DMS53 (cell line): Measurements from ENCODE around the gene MAOA.

Experiments
- DNase-seq: peaks from one replicate; lab custom pipeline; 2025; lab: John Stamatoyannopoulos, UW

Gene MAOA

DNA sequence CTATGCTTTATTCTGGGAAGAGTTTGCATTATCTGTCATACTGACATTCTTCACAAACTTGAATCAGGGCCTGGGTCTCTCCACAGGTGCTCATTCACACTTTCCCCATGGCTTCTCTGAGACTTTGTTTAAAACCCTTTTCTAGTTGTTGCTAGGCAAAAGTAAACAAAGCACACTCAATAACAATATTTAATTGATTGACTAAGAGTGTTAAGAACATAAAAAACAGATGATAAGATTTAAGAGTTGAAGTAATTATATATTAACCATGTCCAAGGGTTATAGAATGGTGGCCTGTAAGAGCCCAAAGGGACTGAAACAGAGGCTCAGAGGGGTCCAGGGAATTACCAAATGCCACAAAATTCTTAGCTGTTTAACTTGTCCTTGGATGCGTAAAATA is 7.1 kb downstream of the MAOA start:
- DNase-seq: no peak

DNA sequence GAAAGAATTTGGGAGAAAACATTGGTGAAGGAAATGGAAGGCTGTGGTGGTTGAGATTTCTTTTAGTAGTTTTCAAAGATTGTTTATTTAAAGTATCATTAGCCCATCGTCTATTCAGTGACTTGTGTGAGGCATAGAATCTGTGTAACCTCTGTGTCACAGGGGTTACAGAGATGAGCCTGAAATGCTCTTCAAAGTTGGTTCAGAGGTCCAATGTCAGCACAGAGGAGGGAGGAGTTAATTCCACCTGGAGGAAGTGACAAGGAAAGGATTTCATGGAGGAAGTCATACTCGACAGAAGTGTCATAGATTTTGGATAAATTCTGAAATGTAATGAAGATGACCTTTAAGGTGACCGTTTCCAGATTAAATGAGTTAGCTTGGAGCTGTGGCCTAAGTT is 8.2 kb downstream of the MAOA start:
- no peak for DNase-seq

DNA sequence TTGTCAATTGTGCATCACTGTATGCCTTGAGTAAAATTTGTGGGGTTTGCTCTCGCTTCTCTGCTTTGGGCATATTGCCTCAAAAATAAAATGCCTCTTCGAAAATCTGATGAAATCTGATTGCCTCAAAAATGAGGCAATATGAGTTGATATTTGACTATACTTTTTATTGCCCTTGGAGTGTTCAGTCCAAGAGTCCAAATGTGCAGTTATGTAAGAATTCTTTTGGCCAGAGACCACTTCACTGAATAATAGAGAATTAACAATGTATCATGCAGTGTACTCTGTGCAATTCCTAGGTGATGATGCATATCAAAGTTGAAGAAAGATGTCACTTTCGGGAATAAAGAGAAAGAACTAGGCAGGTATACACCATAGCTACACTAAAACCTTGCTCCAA is 8.6 kb downstream of the MAOA start:
- no peak for DNase-seq

DNA sequence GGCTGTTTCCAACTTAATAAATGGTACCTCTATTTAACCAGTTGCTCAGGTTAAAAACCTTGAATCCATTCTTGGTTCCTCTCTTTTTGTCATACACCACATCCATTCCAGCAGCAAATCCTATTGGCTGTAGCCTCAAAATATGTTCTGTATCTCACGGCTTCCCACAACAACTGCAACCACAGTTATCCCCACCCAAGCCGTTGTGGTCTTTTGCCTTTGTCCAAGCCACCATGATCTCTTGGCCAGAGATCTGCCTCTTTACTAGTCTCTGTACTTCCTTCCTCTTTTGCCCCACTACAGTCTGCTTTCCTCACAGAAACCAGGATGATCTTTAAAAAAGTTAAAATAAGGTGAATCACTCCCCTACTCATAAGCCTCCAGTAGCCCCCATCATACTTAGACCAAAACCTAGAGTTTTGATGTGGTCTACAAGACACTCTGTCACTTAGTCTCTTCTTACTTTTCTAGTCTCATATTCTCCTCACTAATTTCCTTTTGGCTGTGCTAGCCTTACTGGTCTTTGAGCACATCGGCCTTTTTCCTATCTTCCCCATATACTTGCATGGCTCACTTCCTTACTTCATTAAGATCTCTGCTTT is 10.3 kb downstream of the MAOA start:
- DNase-seq: no peak

DNA sequence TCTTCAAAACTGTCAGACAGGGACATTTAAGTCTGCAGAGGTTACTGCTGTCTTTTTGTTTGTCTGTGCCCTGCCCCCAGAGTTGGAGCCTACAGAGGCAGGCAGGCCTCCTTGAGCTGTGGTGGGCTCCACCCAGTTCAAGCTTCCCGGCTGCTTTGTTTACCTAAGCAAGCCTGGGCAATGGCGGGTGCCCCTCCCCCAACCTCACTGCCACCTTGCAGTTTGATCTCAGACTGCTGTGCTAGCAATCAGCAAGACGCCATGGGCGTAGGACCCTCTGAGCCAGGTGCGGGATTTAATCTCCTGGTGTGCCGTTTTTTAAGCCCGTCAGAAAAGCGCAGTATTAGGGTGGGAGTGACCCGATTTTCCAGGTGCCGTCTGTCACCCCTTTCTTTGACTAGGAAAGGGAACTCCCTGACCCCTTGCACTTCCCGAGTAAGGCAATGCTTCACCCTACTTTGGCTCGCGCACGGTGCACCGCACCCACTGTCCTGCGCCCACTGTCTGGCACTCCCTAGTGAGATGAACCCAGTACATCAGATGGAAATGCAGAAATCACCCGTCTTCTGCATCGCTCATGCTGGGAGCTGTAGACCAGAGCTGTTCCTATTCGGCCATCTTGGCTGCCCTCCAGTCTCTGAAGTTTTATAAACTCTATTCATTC is 20.0 kb downstream of the MAOA start:
- DNase-seq: peak; percentile 44

DNA sequence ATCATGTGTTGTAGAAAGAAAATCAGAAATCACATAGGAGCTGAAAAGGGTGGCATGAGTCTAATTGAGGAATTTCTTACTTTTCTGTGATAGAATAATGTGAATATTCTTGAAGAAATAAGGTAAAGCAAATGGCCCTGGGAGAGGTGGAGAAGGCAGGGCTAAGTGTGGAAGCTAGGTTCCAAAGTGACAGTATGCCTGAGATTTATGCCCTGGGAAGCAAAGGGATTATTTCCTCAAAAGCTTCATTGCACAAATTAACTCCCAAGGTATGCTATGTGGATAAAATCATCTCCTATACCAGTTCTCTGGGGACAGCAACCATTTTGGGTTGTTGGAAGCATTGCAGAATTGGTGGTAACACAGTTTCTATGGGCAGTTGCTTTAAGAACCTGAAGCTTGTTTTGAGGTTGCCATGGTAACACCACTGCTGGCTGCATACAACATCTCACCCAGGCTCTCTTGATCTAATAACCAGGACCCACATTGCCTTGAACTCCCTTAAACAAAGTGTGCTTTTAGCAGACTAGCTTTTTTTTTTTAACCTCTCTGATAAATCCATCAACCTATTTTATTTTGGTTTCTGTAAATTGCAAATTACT is 21.0 kb downstream of the MAOA start:
- DNase-seq: peak; percentile 94

DNA sequence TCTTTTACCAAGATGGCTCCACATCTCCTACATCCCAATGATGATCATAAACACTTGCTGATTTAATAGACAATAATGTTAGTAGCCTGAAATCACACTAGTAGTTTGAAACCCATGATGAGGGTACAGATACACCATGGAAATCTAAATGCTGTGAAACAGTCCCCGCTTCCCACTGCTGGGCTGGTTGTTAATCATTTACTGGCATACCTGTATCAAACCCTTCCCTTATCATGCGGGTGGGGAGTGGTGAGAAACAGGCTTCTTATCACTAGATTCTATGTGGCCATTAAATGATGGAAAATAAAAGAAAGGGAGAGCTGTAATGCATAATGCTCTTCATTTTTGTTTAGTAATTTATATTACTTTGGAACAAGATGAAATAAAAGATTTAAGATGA is 21.9 kb downstream of the MAOA start:
- DNase-seq: peak; percentile 68

DNA sequence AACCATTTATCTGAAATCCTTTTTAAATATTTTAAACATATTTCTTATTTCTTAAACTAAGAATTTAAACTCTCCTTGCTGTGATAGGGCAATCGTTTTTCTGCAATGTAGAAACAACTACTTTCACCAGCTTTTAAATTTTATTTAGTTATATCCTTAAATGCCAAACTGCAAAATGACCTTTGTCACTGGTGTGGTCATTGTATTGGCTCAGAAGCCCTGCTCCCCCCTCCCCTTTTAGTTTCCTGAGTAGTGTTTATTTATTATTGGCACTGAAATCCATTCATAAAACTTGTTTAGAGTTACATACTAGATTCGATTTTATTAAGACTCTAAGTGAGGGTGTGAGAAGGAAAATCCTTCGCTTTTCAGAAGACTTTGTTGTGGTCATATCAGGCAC is 23.0 kb downstream of the MAOA start:
- DNase-seq: no peak

- peak; percentile 5 for DNase-seq
These were observed 23.7 kb downstream of the MAOA start for GRCh38 chrX:43679778-43680177.

DNA sequence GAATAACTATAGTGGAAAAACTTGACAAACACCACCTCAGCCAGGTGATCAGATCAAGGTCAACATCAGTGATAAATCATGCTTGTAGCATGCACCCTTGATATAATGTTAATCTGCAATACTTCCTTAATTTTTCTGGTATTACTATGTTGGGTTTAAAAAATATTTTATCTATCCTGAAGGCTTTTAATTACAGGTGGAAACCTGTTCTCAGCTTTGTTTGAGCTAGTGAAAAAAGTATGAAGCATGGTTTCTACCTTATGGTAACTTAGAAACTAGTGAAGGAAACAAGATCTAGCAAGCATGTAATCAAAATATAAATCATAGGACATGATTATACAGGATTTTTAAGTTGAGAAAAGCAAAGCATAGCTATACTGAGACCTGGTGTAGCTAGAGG is 26.6 kb downstream of the MAOA start:
- DNase-seq: no peak

- DNase-seq: no peak
These were observed 29.1 kb downstream of the MAOA start for GRCh38 chrX:43685221-43685620.

GRCh38 chrX:43688586-43688985 is 32.5 kb downstream of the MAOA start:
- DNase-seq: no peak

GRCh38 chrX:43693602-43694406 is 37.7 kb downstream of the MAOA start:
- DNase-seq: peak; percentile 88

DNA sequence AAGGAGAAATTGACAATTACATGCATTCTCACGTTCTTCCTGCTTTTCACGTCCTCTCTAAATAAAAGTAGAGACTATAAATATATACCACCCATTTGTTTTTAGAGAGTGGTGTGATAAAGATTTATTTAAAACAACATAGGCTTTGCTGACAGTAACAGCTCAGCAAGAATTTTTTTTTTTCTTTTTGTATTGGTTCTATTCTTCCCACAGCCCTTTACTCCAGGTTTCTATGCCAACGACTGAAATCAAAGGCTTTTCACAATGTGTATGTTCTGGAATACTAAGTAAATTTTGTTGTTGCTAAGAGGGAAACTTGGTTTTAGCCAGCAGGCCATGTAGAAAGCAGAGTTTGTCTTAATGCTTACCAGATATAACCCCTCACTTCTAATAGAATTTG is 43.4 kb downstream of the MAOA start:
- DNase-seq: no peak

DNA sequence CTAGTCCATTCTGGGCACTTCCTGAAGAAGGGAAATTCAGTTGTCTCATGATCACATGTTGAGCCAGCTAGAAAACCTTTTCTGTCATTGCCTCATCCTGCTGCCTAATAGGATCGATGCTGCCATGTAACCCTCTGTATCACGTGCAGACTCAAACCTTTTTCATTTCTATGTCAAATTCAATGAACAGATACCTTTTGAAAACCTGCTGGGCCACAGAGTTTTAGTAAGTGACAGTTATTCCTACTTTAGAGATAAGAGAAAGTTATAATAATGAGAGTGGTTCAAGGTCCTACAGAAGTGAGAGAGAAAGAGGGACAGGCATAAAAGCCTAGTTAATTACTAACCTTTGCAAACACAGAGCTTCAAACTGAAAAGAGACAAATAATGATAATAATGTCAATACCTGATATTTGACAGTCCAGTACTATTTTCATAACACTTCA is 46.0 kb downstream of the MAOA start:
- DNase-seq: peak; percentile 49

GRCh38 chrX:43702660-43703059 is 46.6 kb downstream of the MAOA start:
- DNase-seq: no peak

- DNase-seq: peak; percentile 43
These were observed 47.2 kb downstream of the MAOA start for GRCh38 chrX:43703211-43703791.

- no peak for DNase-seq
These were observed 50.8 kb downstream of the MAOA start for GRCh38 chrX:43706786-43707370.

- no peak for DNase-seq
These were observed 51.9 kb downstream of the MAOA start for GRCh38 chrX:43707812-43708548.

GRCh38 chrX:43716144-43716543 is 60.0 kb downstream of the MAOA start:
- no peak for DNase-seq

DNA sequence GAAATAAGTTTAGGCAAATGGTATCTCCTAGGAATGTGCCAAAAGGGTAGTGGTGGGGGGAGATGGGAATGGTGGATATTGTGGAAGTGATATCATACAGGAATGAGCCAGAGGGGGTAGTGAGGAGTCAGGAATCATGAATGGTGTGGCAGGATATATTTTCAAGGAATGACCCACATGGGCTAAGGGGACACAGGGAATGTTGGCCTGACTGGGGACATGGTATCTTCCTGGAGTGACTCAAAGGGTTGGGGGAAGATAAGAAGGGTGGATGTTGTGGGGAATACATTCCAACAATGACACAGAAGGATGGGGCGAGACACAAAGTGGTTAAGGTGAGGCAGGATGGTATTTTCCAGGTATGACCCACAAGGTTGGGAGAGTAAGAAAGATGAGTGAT is 60.6 kb downstream of the MAOA start:
- DNase-seq: no peak
